Ishikawa (cell line): ENCODE data around the gene EDN2.

Experiments
- CEBPB ChIP-seq: IDR thresholded peaks from 2 replicates; pipeline ENCODE4 v1.6.1; 2012
- CREB1 ChIP-seq: IDR thresholded peaks from 2 replicates; pipeline ENCODE4 v1.6.1; 2012; ENCODE audit warnings: low read depth
- EGR1 ChIP-seq: IDR thresholded peaks from 2 replicates; pipeline ENCODE4 v1.6.1; 2012
- EP300 ChIP-seq: IDR thresholded peaks from 2 replicates; pipeline ENCODE4 v1.6.1; 2012; ENCODE audit warnings: borderline replicate concordance
- FOXM1 ChIP-seq: IDR thresholded peaks from 2 replicates; pipeline ENCODE4 v1.6.1; 2012; ENCODE audit warnings: low read depth, borderline replicate concordance
- MAX ChIP-seq: IDR thresholded peaks from 2 replicates; pipeline ENCODE4 v1.6.1; 2012
- NFIC ChIP-seq: IDR thresholded peaks from 2 replicates; pipeline ENCODE4 v1.6.1; 2012
- RAD21 ChIP-seq: IDR thresholded peaks from 2 replicates; pipeline ENCODE4 v1.6.1; 2012; ENCODE audit warnings: low read depth
- REST ChIP-seq: IDR thresholded peaks from 2 replicates; pipeline ENCODE4 v1.6.1; 2012; ENCODE audit warnings: low read depth, mild to moderate bottlenecking
- TAF1 ChIP-seq: IDR thresholded peaks from 2 replicates; pipeline ENCODE4 v1.6.1; 2012; ENCODE audit warnings: low read depth, mild to moderate bottlenecking
- TCF12 ChIP-seq: IDR thresholded peaks from 2 replicates; pipeline ENCODE4 v1.6.1; 2012; ENCODE audit warnings: low read depth
- TEAD4 ChIP-seq: IDR thresholded peaks from 2 replicates; pipeline ENCODE4 v1.6.1; 2012
- YY1 ChIP-seq: IDR thresholded peaks from 2 replicates; pipeline ENCODE4 v1.6.1; 2012; ENCODE audit warnings: low read depth
- ZBTB7A ChIP-seq: IDR thresholded peaks from 2 replicates; pipeline ENCODE4 v1.6.1; 2012; ENCODE audit warnings: low read depth
- TF ChIP-seq, protein P1 (sequence below): IDR thresholded peaks from 2 replicates; pipeline ENCODE4 v1.6.1; 2012

Gene EDN2

GRCh38 chr1:41486371-41487125 is 2.1 kb upstream of the EDN2 start:
- TF ChIP-seq, protein P1, sequence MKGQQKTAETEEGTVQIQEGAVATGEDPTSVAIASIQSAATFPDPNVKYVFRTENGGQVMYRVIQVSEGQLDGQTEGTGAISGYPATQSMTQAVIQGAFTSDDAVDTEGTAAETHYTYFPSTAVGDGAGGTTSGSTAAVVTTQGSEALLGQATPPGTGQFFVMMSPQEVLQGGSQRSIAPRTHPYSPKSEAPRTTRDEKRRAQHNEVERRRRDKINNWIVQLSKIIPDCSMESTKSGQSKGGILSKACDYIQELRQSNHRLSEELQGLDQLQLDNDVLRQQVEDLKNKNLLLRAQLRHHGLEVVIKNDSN = no peak
- 0 out of 2 replicates have a peak, but pooled peaks have one; percentile 35 for TF ChIP-seq EGR1
- TF ChIP-seq NFIC = peak; percentile 78
- TF ChIP-seq EP300 = peak; percentile 84
- TF ChIP-seq REST = no peak
- TF ChIP-seq TCF12 = peak; percentile 88
- no peak for TF ChIP-seq RAD21
- peak; percentile 70 for TF ChIP-seq FOXM1
- TF ChIP-seq TAF1 = no peak
- TF ChIP-seq CEBPB = peak; percentile 35; the same call in 1 of the 2 replicates
- TF ChIP-seq TEAD4 = peak; percentile 98
- peak; percentile 67 for TF ChIP-seq MAX
- peak; percentile 84; the same call in 1 of the 2 replicates for TF ChIP-seq ZBTB7A
- TF ChIP-seq CREB1 = no peak
- TF ChIP-seq YY1 = no peak

DNA sequence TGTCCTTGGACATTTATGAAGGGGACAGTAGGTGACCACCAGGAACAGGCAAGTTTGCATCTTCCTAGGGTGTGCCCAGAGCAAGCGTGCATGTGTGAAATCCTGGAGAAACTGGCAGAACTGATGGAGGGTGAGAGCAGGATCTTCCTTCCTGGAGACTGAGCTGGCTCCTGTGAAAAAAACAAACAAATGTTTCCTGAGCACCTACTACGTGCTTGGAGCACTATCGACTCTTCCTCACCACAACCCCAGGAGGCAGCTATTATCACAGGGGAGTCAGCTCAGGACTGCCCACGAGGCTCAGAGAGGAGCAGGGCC is 1.5 kb upstream of the EDN2 start:
- TF ChIP-seq MAX (no peak), FOXM1 (no peak), ZBTB7A (no peak), YY1 (no peak), NFIC (no peak), CEBPB (no peak), TEAD4 (no peak)
- TF ChIP-seq, protein P1 = no peak

DNA sequence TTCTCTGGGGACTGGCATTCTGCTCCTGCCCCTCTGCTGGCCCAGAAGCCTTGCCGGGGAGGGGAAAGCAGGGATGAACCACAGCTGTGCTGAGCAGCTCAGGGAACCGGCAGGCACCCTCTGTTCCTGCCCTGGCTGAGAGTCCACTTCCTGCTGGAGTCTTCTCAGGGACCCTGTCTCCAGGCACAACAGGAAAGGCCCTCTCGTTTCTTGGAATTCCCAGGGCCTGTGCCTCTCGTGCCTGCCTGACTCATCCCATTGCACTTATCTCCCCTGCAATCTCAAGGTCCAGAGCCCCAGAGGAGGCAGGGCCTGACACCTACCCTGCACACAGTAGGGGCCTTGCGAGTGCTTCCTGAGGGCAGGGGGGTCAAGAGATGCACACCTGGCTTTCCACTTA is 1.1 kb upstream of the EDN2 start:
- TF ChIP-seq TEAD4 (no peak), FOXM1 (no peak), RAD21 (no peak), REST (no peak), CREB1 (no peak), TCF12 (no peak), MAX (no peak), NFIC (no peak), YY1 (no peak), TAF1 (no peak), EP300 (no peak), CEBPB (no peak), ZBTB7A (no peak)
- TF ChIP-seq, protein P1 = no peak

DNA sequence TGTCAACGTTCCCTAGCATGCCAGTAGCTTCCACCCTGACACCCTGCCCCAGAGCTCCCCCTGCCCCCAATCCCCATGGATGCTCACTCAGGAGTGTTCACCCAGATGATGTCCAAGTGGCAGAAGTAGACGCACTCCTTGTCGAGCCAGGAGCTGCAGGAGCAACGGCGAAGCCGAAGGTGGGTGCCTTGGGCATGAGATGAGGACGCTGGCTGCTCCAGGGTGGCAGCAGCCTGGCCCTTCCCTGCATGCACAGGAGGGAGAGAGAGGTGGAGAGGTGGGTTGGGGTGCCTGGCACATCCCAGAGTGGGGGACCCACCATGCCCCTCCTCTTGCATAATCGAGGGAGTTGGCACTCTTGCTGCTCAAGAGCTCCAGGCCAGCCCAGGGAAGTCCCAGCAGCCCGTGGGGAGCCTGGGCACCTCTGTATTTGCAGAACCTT is 502 bp downstream of the EDN2 start:
- TF ChIP-seq TEAD4 = no peak
- no peak for TF ChIP-seq FOXM1
- no peak for TF ChIP-seq TCF12
- TF ChIP-seq RAD21 = no peak
- TF ChIP-seq TAF1 = no peak
- no peak for TF ChIP-seq ZBTB7A
- no peak for TF ChIP-seq YY1
- TF ChIP-seq CEBPB = no peak
- no peak for TF ChIP-seq EP300
- TF ChIP-seq, protein P1 = no peak
- TF ChIP-seq CREB1 = no peak
- TF ChIP-seq MAX = no peak
- no peak for TF ChIP-seq NFIC
